ENCODE results near the gene BCAS1.
"Not testable (repeated sequence)": the region's sequence is repeated elsewhere in the genome, so short reads cannot be mapped to it uniquely, and the experiment has no call there.

BCAS1 gene

GRCh38 chr20:53982624-53983023, 87.8 kb downstream of the BCAS1 start:
- DNase-seq = no peak

GRCh38 chr20:53981752-53982437, 88.5 kb downstream of the BCAS1 start:
- DNase-seq = no peak

GRCh38 chr20:53981130-53981529, 89.3 kb downstream of the BCAS1 start:
- no peak for DNase-seq

GRCh38 chr20:53980031-53980465, 90.3 kb downstream of the BCAS1 start:
- no peak for DNase-seq

GRCh38 chr20:53978497-53978896, 91.9 kb downstream of the BCAS1 start:
- no peak for DNase-seq

GRCh38 chr20:53977391-53977790, 93.0 kb downstream of the BCAS1 start:
- DNase-seq = no peak

GRCh38 chr20:53975761-53976160, 94.6 kb downstream of the BCAS1 start:
- no peak for DNase-seq

- no peak for DNase-seq
Measured at GRCh38 chr20:53974785-53975555, 95.4 kb downstream of the BCAS1 start.

GRCh38 chr20:53973882-53974281, 96.5 kb downstream of the BCAS1 start:
- DNase-seq = not testable (repeated sequence)

GRCh38 chr20:53972179-53972578, 98.2 kb downstream of the BCAS1 start:
- no peak for DNase-seq

GRCh38 chr20:53971096-53971683, 99.2 kb downstream of the BCAS1 start:
- no peak for DNase-seq

- no peak for DNase-seq
Measured at GRCh38 chr20:53970232-53970631, 100.2 kb downstream of the BCAS1 start.

GRCh38 chr20:53967527-53967926, 102.9 kb downstream of the BCAS1 start:
- DNase-seq = no peak

GRCh38 chr20:53966774-53967398, 103.5 kb downstream of the BCAS1 start:
- no peak for DNase-seq

- DNase-seq = no peak
Measured at GRCh38 chr20:53964501-53965253, 105.7 kb downstream of the BCAS1 start.

GRCh38 chr20:53964067-53964466, 106.3 kb downstream of the BCAS1 start:
- no peak for DNase-seq

GRCh38 chr20:53963635-53964034, 106.8 kb downstream of the BCAS1 start:
- DNase-seq = no peak

- DNase-seq = no peak
Measured at GRCh38 chr20:53962388-53962787, 108.0 kb downstream of the BCAS1 start.

GRCh38 chr20:53961527-53961926, 108.9 kb downstream of the BCAS1 start:
- no peak for DNase-seq

GRCh38 chr20:53960579-53961272, 109.7 kb downstream of the BCAS1 start:
- no peak for DNase-seq

- no peak for DNase-seq
Measured at GRCh38 chr20:53959911-53960578, 110.3 kb downstream of the BCAS1 start.

- DNase-seq = no peak
Measured at GRCh38 chr20:53958260-53958659, 112.1 kb downstream of the BCAS1 start.
